Urinary bladder (tissue), 4 donors: ENCODE measurements around the gene LRRC47. TPM values are rescaled to one million over a fixed set of nuclear protein-coding genes. Genes with fewer than 3 reads are reported as not detected.
"Not testable (repeated sequence)": the region's sequence is repeated elsewhere in the genome, so short reads cannot be mapped to it uniquely, and the experiment has no call there.

Source experiments
- DNase-seq: peaks from one replicate; pipeline ENCODE4 v3.0.0-alpha.2; 2015; ENCODE audit errors: extremely low spot score
- H3K27ac ChIP-seq: one replicate; pipeline ENCODE4 v1.5.1; 2013; ENCODE audit warnings: low read depth, mild to moderate bottlenecking, moderate library complexity
- H3K36me3 ChIP-seq: one replicate; pipeline ENCODE4 v1.6.1; 2013; ENCODE audit warnings: mild to moderate bottlenecking, moderate library complexity; ENCODE audit not compliant: insufficient read depth
- H3K4me1 ChIP-seq: one replicate; pipeline ENCODE4 v1.6.1; 2013; ENCODE audit warnings: mild to moderate bottlenecking, moderate library complexity; ENCODE audit not compliant: insufficient read depth
- H3K4me3 ChIP-seq: one replicate; pipeline ENCODE4 v1.5.1; 2013; ENCODE audit warnings: low read depth, low read length
- WGBS: extraction: QIAGEN DNeasy Blood & Tissue Kit; methylation state at CpG from one replicate; pipeline ENCODE4 v1.1.7; 2013; 5-methylcytosine and 5-hydroxymethylcytosine counted together
- polyA plus RNA-seq: library from polyadenylated mRNA; stranded (reverse); fragments of 200-250 nt; gene quantifications from one replicate; pipeline ENCODE4 v1.2.3, GENCODE V29; 2013
- total RNA-seq: library from RNA; depleted of rRNA; stranded (reverse); fragments of >200 nt; gene quantifications from one replicate; pipeline ENCODE4 v1.2.3, GENCODE V29; 2014
- donor health status: healthy with polysubstance abuse.
- donor health status: healthy.

The LRRC47 gene
- total and polyA plus RNA-seq, 2 donors: 17.8 to 31.0 TPM

- Histone ChIP-seq H3K36me3 (no peaks in the 10 kb centered on the region), H3K4me1 (no peaks in the 10 kb centered on the region), H3K4me3 (no peak overlapping the region), H3K27ac (no peak overlapping the region)
- WGBS: 88% methylated on average over 15 of the region's 15 CpGs
- no peak for DNase-seq
Observed at GRCh38 chr1:3821908-3822307, 25.6 kb upstream of the LRRC47 start.

- WGBS: 79% methylated on average over 13 of the region's 13 CpGs
- no peak for DNase-seq
- H3K36me3 ChIP-seq: no peaks in the 10 kb centered on the region
Observed at GRCh38 chr1:3821447-3821846, 25.1 kb upstream of the LRRC47 start.

DNA sequence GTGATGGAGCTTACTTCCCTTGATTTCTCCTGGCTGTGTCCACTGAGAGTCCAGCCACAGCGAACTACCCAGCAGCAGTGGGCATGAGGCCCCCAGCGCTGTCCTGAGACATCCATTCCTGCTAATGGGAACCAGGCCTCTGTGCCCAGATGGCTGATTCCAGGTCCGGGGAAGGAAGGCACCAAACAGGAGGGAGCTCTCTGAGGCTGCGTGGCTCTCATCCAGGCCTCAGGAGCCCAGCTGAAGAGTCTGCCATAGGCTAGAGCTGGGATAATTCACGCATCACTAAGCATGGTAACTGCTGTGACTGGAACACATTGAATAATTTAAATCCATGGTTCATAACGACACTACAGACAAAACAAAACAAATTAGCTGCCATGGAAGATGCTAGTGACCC is 24.7 kb upstream of the LRRC47 start:
- Histone ChIP-seq H3K27ac (no peak overlapping the region), H3K4me1 (no peaks in the 10 kb centered on the region), H3K36me3 (no peaks in the 10 kb centered on the region), H3K4me3 (no peak overlapping the region)
- WGBS: 89% methylated on average over 6 of the region's 6 CpGs
- no peak for DNase-seq

More at GRCh38 chr1:3821447-3821846, 25.1 kb upstream of the LRRC47 start:
- no peak overlapping the region for H3K27ac ChIP-seq
- H3K4me3 ChIP-seq: no peak overlapping the region
- no peaks in the 10 kb centered on the region for H3K4me1 ChIP-seq

DNA sequence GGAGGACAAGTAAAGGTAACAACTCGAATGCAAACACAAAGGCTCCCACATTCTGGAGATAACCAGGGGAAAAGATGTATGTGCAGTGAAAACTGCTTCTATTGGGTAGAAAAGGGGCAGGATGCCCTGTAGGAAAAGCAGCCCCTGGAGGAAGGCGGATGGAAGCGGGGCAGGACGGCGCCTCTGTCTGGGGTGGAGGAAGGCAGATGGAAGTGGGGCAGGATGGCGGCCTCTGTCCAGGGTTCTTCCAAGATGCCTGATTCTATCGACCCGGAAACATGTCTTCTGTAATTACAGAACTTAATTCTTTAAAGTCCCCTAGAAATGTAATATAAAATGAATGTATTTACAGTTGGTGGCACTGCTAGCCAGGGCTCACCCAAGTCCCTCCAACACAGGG is 24.0 kb upstream of the LRRC47 start:
- Histone ChIP-seq H3K36me3 (no peaks in the 10 kb centered on the region), H3K27ac (no peak overlapping the region), H3K4me1 (no peaks in the 10 kb centered on the region), H3K4me3 (no peak overlapping the region)
- WGBS: 93% methylated on average over 8 of the region's 8 CpGs
- DNase-seq: no peak

- Histone ChIP-seq H3K27ac (no peak overlapping the region), H3K36me3 (peaks cover under 1% of the 10 kb centered on the region), H3K4me1 (no peaks in the 10 kb centered on the region), H3K4me3 (no peak overlapping the region)
- DNase-seq: no peak
- 69% methylated on average over 10 of the region's 10 CpGs for WGBS
Observed at GRCh38 chr1:3819771-3820200, 23.5 kb upstream of the LRRC47 start.

GRCh38 chr1:3817821-3818597 is 21.7 kb upstream of the LRRC47 start:
- Histone ChIP-seq H3K27ac (no peak overlapping the region), H3K4me3 (no peak overlapping the region), H3K4me1 (no peaks in the 10 kb centered on the region), H3K36me3 (peaks cover 2% of the 10 kb centered on the region)
- WGBS: 91% methylated on average over 28 of the region's 28 CpGs
- no peak for DNase-seq

- 94% methylated on average over 17 of the region's 17 CpGs for WGBS
- peaks cover 2% of the 10 kb centered on the region for H3K36me3 ChIP-seq
- H3K4me3 ChIP-seq: no peak overlapping the region
- DNase-seq: no peak
- H3K27ac ChIP-seq: no peak overlapping the region
- no peaks in the 10 kb centered on the region for H3K4me1 ChIP-seq
Observed at GRCh38 chr1:3817138-3817740, 20.9 kb upstream of the LRRC47 start.

DNA sequence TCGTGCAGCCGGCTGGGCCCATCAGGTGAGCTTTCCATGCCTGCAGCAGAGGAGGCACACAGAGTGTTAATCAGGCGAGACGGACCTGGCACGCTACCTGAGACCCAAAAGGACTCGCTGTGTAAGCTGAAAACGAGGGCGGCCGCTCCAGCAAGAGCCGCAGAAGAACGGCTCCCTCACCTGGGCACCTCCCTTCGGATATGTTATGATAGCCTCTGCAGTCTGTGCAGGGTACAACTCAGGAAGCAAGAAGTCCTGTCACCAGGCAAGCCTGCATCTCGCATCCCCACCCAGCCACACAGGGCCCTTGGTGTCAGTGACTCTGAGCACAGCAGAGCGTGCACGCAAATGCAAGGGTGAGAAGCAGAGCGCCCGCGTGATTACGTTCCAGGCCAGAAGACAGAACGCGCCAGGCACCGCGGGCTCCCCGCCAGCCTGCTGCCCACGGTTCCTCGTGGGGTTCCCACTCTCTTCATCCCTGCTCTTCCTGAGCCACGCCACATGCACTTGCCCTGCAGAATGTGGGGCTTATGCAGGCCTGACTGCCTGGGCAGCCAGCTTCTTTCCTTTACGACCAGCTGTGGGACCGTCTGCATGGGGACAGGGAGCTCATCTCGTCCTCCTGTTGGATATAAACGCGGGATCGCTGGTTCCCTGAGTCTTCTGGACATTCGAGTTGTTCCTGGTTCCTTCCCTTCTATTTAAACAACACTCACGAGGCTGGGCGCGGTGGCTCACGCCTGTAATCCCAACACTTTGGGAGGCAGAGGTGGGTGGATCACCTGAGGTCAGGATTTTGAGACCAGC is 20.2 kb upstream of the LRRC47 start:
- Histone ChIP-seq H3K36me3 (peaks cover 2% of the 10 kb centered on the region), H3K4me3 (no peak overlapping the region), H3K4me1 (no peaks in the 10 kb centered on the region), H3K27ac (no peak overlapping the region)
- no peak for DNase-seq
- 91% methylated on average over 38 of the region's 38 CpGs for WGBS

DNA sequence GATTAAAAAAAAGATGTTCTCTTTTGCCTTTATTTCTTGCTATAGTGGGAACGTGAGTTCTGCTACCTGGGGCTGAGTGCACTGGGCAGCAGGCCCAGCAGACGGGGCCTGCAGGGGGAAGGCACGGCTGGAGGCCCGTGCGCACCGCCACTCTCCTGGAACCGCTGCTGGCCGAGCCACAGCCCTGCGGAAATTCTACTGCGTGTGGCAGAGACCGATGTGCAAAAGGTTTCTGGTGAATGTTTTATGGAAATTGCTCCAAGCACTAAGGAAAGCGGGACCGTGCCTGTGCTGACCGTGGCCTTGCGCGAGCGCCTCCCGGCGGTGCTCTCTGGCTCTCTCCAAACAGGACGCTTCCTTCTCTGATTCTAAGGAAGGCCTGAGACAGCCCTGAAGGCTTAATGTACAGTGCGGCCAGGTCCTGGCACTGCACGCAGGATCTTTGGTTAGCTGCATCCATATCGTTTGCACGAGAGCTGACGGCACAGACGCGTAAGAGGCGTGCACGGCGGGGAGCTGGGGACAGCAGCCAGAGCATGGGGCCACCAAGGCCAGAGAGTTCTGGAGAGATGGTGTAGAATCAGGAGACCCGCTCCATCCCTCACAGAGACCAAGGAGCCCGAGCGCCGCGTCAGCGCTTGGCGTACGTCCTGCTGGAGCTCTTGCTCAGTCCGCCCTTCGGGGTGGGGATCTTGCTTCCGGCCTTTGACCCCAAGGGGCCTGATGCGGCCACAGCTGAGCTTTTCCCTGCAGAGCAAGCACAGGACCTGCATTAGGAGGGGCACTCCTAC is 18.7 kb upstream of the LRRC47 start:
- WGBS: 91% methylated on average over 42 of the region's 42 CpGs
- Histone ChIP-seq H3K4me1 (no peaks in the 10 kb centered on the region), H3K27ac (no peak overlapping the region), H3K36me3 (peaks cover 2% of the 10 kb centered on the region), H3K4me3 (no peak overlapping the region)
- DNase-seq: no peak

- no peak for DNase-seq
- H3K4me3 ChIP-seq: no peak overlapping the region
- no peak overlapping the region for H3K27ac ChIP-seq
- no peaks in the 10 kb centered on the region for H3K4me1 ChIP-seq
- peaks cover 2% of the 10 kb centered on the region for H3K36me3 ChIP-seq
- 92% methylated on average over 2 of the region's 2 CpGs for WGBS
Observed at GRCh38 chr1:3814065-3814464, 17.8 kb upstream of the LRRC47 start.

DNA sequence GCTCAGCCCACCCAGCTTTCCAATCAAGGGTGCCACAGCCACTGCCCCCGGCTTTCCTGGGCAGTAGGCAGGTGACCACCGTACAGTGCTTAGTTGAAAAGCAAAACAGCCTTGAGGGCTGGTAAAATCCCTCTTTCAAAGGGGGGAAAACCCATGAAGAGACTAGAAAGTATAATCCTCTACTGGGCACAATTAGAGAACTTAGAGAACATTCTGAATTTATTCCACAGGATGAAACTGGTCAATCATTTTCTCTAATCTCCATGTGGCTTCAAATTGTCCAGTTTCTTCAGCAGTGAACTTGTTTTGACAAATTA is 15.3 kb upstream of the LRRC47 start:
- H3K4me1 ChIP-seq: no peaks in the 10 kb centered on the region
- DNase-seq: no peak
- 46% methylated on average over 2 of the region's 2 CpGs for WGBS
- no peak overlapping the region for H3K4me3 ChIP-seq
- H3K36me3 ChIP-seq: peaks cover 2% of the 10 kb centered on the region
- H3K27ac ChIP-seq: no peak overlapping the region

DNA sequence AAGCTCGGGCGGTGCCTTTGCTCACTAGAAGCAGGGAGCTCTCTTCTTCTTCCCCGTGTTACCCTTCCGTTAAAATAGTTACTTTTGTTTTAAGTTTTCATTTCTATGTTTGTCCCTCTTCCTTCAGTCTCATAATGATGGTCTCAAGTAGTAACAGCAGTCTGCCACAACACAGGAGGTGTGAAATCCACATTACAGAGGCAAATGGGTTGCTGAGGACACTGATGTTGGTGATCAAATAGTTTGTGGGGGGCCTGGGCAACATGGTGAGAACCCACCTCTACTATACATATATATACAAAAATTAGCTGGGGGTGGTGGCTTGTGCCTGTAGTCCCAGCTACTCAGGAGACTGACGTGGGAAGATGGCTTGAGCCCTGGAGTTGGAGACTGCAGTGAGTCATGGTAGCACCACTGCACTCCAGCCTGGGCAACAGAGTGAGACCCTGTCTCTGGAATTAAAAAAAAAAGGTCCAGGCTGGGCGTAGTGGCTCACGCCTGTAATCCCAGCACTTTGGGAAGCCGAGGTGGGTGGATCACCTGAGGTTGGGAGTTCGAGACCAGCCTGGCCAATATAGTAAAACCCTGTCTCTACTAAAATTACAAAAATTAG is 14.0 kb upstream of the LRRC47 start:
- not testable (repeated sequence) for H3K27ac ChIP-seq, H3K4me3 ChIP-seq, H3K4me1 ChIP-seq, H3K36me3 ChIP-seq, DNase-seq
- 72% methylated on average over 9 of the region's 9 CpGs for WGBS

- peaks cover under 1% of the 10 kb centered on the region for H3K36me3 ChIP-seq
- H3K4me1 ChIP-seq: no peaks in the 10 kb centered on the region
- H3K27ac ChIP-seq: no peak overlapping the region
- no peak for DNase-seq
- H3K4me3 ChIP-seq: no peak overlapping the region
- 59% methylated on average over 7 of the region's 7 CpGs for WGBS
Observed at GRCh38 chr1:3809680-3810079, 13.4 kb upstream of the LRRC47 start.
